ENCODE results near the gene ABLIM2.

The ABLIM2 gene

DNA sequence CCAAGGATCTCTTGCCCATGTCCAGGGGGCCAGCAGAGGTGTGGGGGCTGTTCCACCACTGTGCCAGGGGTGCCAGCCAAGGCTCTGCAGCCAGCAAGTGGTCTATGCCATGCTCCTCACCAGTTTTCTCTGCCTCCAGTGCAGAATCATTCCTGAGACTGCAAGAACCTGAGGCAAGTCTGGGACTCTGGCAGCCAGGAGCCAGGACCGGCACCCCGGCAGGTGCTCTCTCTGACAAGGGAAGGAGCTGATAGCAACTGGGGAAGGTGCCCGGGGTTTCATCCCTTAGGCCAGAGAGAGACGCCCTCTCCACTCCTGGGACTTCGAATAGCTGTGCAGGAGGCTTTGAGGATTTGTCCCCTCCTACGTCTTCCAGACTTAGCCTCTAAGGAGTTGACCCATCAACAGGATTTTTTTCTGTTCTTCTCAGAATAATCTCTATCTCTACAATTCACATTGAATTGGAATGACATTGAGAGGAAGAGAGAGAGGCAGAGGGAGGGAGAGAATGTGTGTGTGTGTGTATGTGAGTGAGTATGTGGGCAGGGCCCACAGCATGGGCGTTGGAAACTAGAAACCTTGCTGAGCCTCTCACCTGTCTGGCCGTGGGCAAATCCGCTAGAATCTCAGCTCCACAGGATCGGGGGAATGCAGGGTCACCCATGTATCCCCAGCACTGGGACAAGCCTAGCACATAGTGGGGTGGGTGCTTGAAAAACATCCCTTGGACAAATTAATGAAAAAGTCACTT lies 144.5 kb downstream of the ABLIM2 start:
- TF ChIP-seq CTCF (IDR thresholded peaks at IDR 0.05; ENCODE audit: control insufficient read depth, extremely low read depth, insufficient read depth): no peak
- H3K4me3 ChIP-seq (ENCODE audit: low read depth, low read length): no peak overlapping the region
- no peak for DNase-seq (ENCODE audit: low read depth)

DNA sequence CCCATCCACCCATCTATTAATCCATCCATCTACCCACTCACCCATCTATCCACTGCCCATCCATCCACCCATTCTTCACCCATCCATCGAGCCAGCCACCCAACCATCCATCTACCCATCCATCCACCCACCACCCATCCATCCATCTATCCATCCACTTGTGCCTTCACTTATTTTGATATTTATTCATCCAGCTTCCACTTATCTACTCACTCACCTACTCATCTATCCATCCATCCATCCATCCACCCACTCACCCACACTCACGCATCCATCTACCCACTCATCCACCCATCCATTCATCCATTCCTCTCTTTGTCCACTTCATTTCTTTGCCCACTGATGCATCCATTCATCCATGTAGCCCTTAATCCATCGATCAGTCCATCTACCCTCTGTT lies 146.1 kb downstream of the ABLIM2 start:
- no peak for TF ChIP-seq CTCF (IDR thresholded peaks at IDR 0.05; ENCODE audit: control insufficient read depth, extremely low read depth, insufficient read depth)
- H3K4me3 ChIP-seq (ENCODE audit: low read depth, low read length): no peak overlapping the region
- no peak for DNase-seq (ENCODE audit: low read depth)

- no peak overlapping the region for H3K4me3 ChIP-seq (ENCODE audit: low read depth, low read length)
- TF ChIP-seq CTCF (IDR thresholded peaks at IDR 0.05; ENCODE audit: control insufficient read depth, extremely low read depth, insufficient read depth): no peak
- DNase-seq (ENCODE audit: low read depth): no peak
Observed at GRCh38 chr4:8010618-8011017, 148.0 kb downstream of the ABLIM2 start.

GRCh38 chr4:8009710-8010511 lies 148.7 kb downstream of the ABLIM2 start:
- H3K4me3 ChIP-seq (ENCODE audit: low read depth, low read length): no peak overlapping the region
- no peak for TF ChIP-seq CTCF (IDR thresholded peaks at IDR 0.05; ENCODE audit: control insufficient read depth, extremely low read depth, insufficient read depth)
- no peak for DNase-seq (ENCODE audit: low read depth)

DNA sequence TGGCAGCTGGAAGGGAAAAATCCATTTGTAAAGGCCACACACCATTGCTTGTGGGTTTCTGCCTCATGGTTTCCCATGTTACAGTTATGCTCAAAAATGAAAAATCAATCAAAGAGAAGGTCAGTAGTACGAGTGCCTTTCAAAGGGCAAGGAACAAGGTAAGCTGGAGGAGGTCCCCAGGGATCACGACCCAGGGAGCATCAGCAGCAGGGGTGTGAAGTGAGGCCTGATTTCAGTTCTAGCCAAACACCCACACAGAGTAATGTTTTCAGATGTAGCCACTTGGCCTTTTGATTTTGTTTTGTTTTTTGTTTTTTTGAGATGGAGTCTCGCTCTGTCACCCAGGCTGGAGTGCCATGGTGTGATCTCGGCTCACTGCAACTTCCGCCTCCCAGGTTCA lies 149.5 kb downstream of the ABLIM2 start:
- TF ChIP-seq CTCF (IDR thresholded peaks at IDR 0.05; ENCODE audit: control insufficient read depth, extremely low read depth, insufficient read depth): no peak
- DNase-seq (ENCODE audit: low read depth): no peak
- no peak overlapping the region for H3K4me3 ChIP-seq (ENCODE audit: low read depth, low read length)

- no peak for TF ChIP-seq CTCF (IDR thresholded peaks at IDR 0.05; ENCODE audit: control insufficient read depth, extremely low read depth, insufficient read depth)
- no peak for DNase-seq (ENCODE audit: low read depth)
- H3K4me3 ChIP-seq (ENCODE audit: low read depth, low read length): no peak overlapping the region
Observed at GRCh38 chr4:8008391-8008790, 150.2 kb downstream of the ABLIM2 start.
